IMR-90 (cell line): ENCODE data around the gene CSPG5. TPM values are rescaled to one million over a fixed set of nuclear protein-coding genes. Genes with fewer than 3 reads are reported as not detected.

Source experiments
- ATAC-seq: fragments of 200-7000 bp; cut with Tn5 transposase; 2 replicates; pipeline ENCODE4 v1.9.1; 2020; ENCODE audit warnings: low read depth, mild to moderate bottlenecking, moderate library complexity
- BruUV-seq: library from RNA; stranded (reverse); fragments of 400-500 nt; replicated peaks from 2 replicates; lab custom pipeline; 2021; lab: Mats Ljungman, UMichigan
- CTCF ChIA-PET: fragments of 300-600 bp; formaldehyde crosslinking; extraction: SDS; loops from one replicate; lab custom pipeline; 2021; ENCODE audit warnings: antibody characterized with exemption; lab: Yijun Ruan, JAX
- POLR2A ChIA-PET: fragments of 300-600 bp; sonication (Branson Sonifier 250); formaldehyde crosslinking; loops from one replicate; lab custom pipeline; 2022; ENCODE audit warnings: antibody characterized with exemption; ENCODE audit not compliant: unreplicated experiment; lab: Charles Lee
- DNase-seq: peaks from one replicate; pipeline ENCODE4 v3.0.0; 2013
- H2AFZ ChIP-seq: replicated peaks from 2 replicates; pipeline ENCODE3; 2013; ENCODE audit warnings: low read length, mild to moderate bottlenecking; ENCODE audit not compliant: poor library complexity
- H2AK5ac ChIP-seq: 2 replicates; pipeline ENCODE4 v1.6.1; 2013; ENCODE audit warnings: low read depth, low read length, inconsistent platforms
- H2AK9ac ChIP-seq: replicated peaks from 2 replicates; pipeline ENCODE3; 2013; ENCODE audit warnings: mild to moderate bottlenecking, low read depth, low read length, moderate library complexity; ENCODE audit not compliant: poor library complexity
- H2BK120ac ChIP-seq: 2 replicates; pipeline ENCODE4 v1.6.1; 2013; ENCODE audit warnings: low read depth, low read length, inconsistent platforms
- H2BK15ac ChIP-seq: 3 replicates; pipeline ENCODE4 v1.6.1; 2013; ENCODE audit warnings: low read depth, low read length, inconsistent platforms
- H2BK20ac ChIP-seq: 2 replicates; pipeline ENCODE4 v1.6.1; 2013; ENCODE audit warnings: low read depth, mild to moderate bottlenecking, inconsistent platforms, low read length, moderate library complexity
- H2BK5ac ChIP-seq: 2 replicates; pipeline ENCODE4 v1.6.1; 2013; ENCODE audit warnings: mild to moderate bottlenecking, low read depth, low read length, inconsistent platforms; ENCODE audit not compliant: poor library complexity, severe bottlenecking
- H3K14ac ChIP-seq: replicated peaks from 2 replicates; pipeline ENCODE4 v1.6.1; 2013; ENCODE audit warnings: low read depth, low read length, inconsistent platforms
- H3K18ac ChIP-seq: 2 replicates; pipeline ENCODE4 v1.6.1; 2013; ENCODE audit warnings: low read depth, low read length, control low read depth
- H3K23ac ChIP-seq: 2 replicates; pipeline ENCODE4 v1.6.1; 2013; ENCODE audit warnings: low read depth, low read length, inconsistent platforms
- H3K27ac ChIP-seq: 2 replicates; pipeline ENCODE4 v1.5.1; 2013; ENCODE audit warnings: mild to moderate bottlenecking, control low read depth, low read length; ENCODE audit not compliant: insufficient read depth
- H3K27me3 ChIP-seq: 2 replicates; pipeline ENCODE4 v1.6.1; 2013; ENCODE audit warnings: low read length; ENCODE audit not compliant: control insufficient read depth, insufficient read depth
- H3K36me3 ChIP-seq: 2 replicates; pipeline ENCODE4 v1.6.1; 2013; ENCODE audit warnings: low read length, mixed read lengths; ENCODE audit not compliant: control insufficient read depth, insufficient read depth
- H3K4ac ChIP-seq: 2 replicates; pipeline ENCODE4 v1.6.1; 2013; ENCODE audit warnings: low read depth, low read length, inconsistent platforms
- H3K4me1 ChIP-seq: 2 replicates; pipeline ENCODE4 v1.6.1; 2013; ENCODE audit warnings: low read length, mixed read lengths; ENCODE audit not compliant: control insufficient read depth, insufficient read depth
- H3K4me2 ChIP-seq: 2 replicates; pipeline ENCODE4 v1.6.1; 2013; ENCODE audit warnings: low read depth, mild to moderate bottlenecking, control low read depth, low read length, moderate library complexity
- H3K4me3 ChIP-seq: 2 replicates; pipeline ENCODE4 v1.5.1; 2013; ENCODE audit warnings: low read depth, mild to moderate bottlenecking, control low read depth, low read length, moderate library complexity; ENCODE audit not compliant: insufficient read depth
- H3K56ac ChIP-seq: 2 replicates; pipeline ENCODE4 v1.6.1; 2013; ENCODE audit warnings: low read length, inconsistent platforms; ENCODE audit not compliant: insufficient read depth; ENCODE audit errors: extremely low read depth
- H3K79me1 ChIP-seq, 2 experiments: 2 replicates each; pipeline ENCODE4 v1.6.1; 2013; ENCODE audit warnings: low read length in 2 of 2, inconsistent platforms in 1 of 2, low read depth in 1 of 2
- H3K9ac ChIP-seq: 2 replicates; pipeline ENCODE4 v1.6.1; 2013; ENCODE audit warnings: low read depth, low read length, control low read depth
- H3K9me1 ChIP-seq: 2 replicates; pipeline ENCODE4 v1.6.1; 2013; ENCODE audit warnings: low read length, inconsistent platforms; ENCODE audit not compliant: insufficient read depth
- H3K9me3 ChIP-seq: 2 replicates; pipeline ENCODE4 v1.6.1; 2013; ENCODE audit warnings: low read length; ENCODE audit not compliant: control insufficient read depth, insufficient read depth
- H4K20me1 ChIP-seq: 2 replicates; pipeline ENCODE4 v1.6.1; 2013; ENCODE audit warnings: low read length, inconsistent platforms; ENCODE audit not compliant: insufficient read depth
- H4K5ac ChIP-seq: 2 replicates; pipeline ENCODE4 v1.6.1; 2013; ENCODE audit warnings: mild to moderate bottlenecking, low read depth, low read length, control low read depth
- H4K8ac ChIP-seq, 2 experiments: 2 replicates each; pipeline ENCODE4 v1.6.1; 2013; ENCODE audit warnings: low read depth in 2 of 2, low read length in 2 of 2, control low read depth in 1 of 2, inconsistent platforms in 1 of 2
- H4K91ac ChIP-seq: 2 replicates; pipeline ENCODE4 v1.6.1; 2013; ENCODE audit warnings: low read depth, low read length, inconsistent platforms; ENCODE audit not compliant: insufficient read depth
- BHLHE40 ChIP-seq: fragments of 150-350 bp; IDR thresholded peaks from 2 replicates; pipeline ENCODE4 v1.6.1; 2016; ENCODE audit warnings: mild to moderate bottlenecking, low read depth, low read length
- CEBPB ChIP-seq: IDR thresholded peaks from 2 replicates; pipeline ENCODE4 v1.6.1; 2012; ENCODE audit warnings: low read depth, low read length, improper control_type of control experiment
- CHD1 ChIP-seq: IDR thresholded peaks from 2 replicates; pipeline ENCODE4 v1.6.1; 2012; ENCODE audit warnings: low read depth, low read length, improper control_type of control experiment
- CTCF ChIP-seq: conservative IDR thresholded peaks from 2 replicates; pipeline ENCODE4 v1.5.1; 2012; ENCODE audit warnings: mild to moderate bottlenecking, low read depth, low read length, improper control_type of control experiment
- ELK1 ChIP-seq: fragments of 150-350 bp; IDR thresholded peaks from 2 replicates; pipeline ENCODE4 v1.6.1; 2016; ENCODE audit warnings: low read depth, mild to moderate bottlenecking, low read length, moderate library complexity, borderline replicate concordance
- FOS ChIP-seq: fragments of 150-350 bp; IDR thresholded peaks from 2 replicates; pipeline ENCODE4 v1.6.1; 2016; ENCODE audit warnings: low read depth, low read length
- MAFK ChIP-seq: IDR thresholded peaks from 2 replicates; pipeline ENCODE4 v1.6.1; 2012; ENCODE audit warnings: low read depth, low read length, improper control_type of control experiment
- MAZ ChIP-seq: IDR thresholded peaks from 2 replicates; pipeline ENCODE4 v1.6.1; 2012; ENCODE audit warnings: low read depth, mild to moderate bottlenecking, low read length, improper control_type of control experiment, moderate library complexity, borderline replicate concordance
- MXI1 ChIP-seq: IDR thresholded peaks from 2 replicates; pipeline ENCODE4 v1.6.1; 2012; ENCODE audit warnings: low read depth, mild to moderate bottlenecking, low read length, moderate library complexity, borderline replicate concordance
- NFE2L2 ChIP-seq: fragments of 150-350 bp; IDR thresholded peaks from 2 replicates; pipeline ENCODE4 v1.6.1; 2016; ENCODE audit warnings: low read depth, mild to moderate bottlenecking, low read length
- POLR2A ChIP-seq: IDR thresholded peaks from 2 replicates; pipeline ENCODE4 v1.6.1; 2012; ENCODE audit warnings: mild to moderate bottlenecking, low read depth, low read length
- RAD21 ChIP-seq: IDR thresholded peaks from 2 replicates; pipeline ENCODE4 v1.6.1; 2012; ENCODE audit warnings: low read length, improper control_type of control experiment
- RCOR1 ChIP-seq: IDR thresholded peaks from 2 replicates; pipeline ENCODE4 v1.6.1; 2012; ENCODE audit warnings: mild to moderate bottlenecking, low read length, improper control_type of control experiment; ENCODE audit not compliant: insufficient replicate concordance
- RFX5 ChIP-seq: IDR thresholded peaks from 2 replicates; pipeline ENCODE4 v1.8.0; 2012; ENCODE audit warnings: low read depth, mild to moderate bottlenecking, low read length, moderate library complexity
- SMC3 ChIP-seq: fragments of 150-350 bp; IDR thresholded peaks from 2 replicates; pipeline ENCODE4 v1.6.1; 2016; ENCODE audit warnings: low read depth, mild to moderate bottlenecking, antibody characterized with exemption, low read length, moderate library complexity
- WGBS, 2 experiments: methylation state at CpG; one replicate each; pipeline versions ENCODE4 v1.1.5 to v1.1.7; 2013; ENCODE audit warnings: missing lambda C conversion rate in 2 of 2; ENCODE audit not compliant: insufficient read length in 1 of 2; ENCODE audit errors: extremely low coverage in 2 of 2; 5-methylcytosine and 5-hydroxymethylcytosine counted together
- dilution Hi-C: fragments of 300-500 bp; cut with HindIII; formaldehyde crosslinking; loops from one replicate; pipeline ENCODE4 v1.14.3; 2018; ENCODE audit warnings: low sequenced_read_pairs; ENCODE audit not compliant: unreplicated experiment
- in situ Hi-C: fragments of 300-500 bp; cut with MboI; formaldehyde crosslinking; loops from 3 replicates; pipeline ENCODE4 v1.14.3; 2019; ENCODE audit warnings: low sequenced_read_pairs, inconsistent platforms, mixed read lengths
- intact Hi-C: fragments of 100-400 bp; cut with micrococcal nuclease; formaldehyde crosslinking; loops from 2 replicates; pipeline ENCODE4 v1.10.0; 2022
- polyA plus RNA-seq, 3 experiments: library from polyadenylated mRNA; depleted of rRNA; stranded (reverse); fragments of >200 nt; gene quantifications; 2 replicates each; pipeline ENCODE4 v1.2.3, GENCODE V29; 2012; ENCODE audit warnings: low replicate concordance in 1 of 3
- total RNA-seq: library from RNA; depleted of rRNA; stranded (reverse); fragments of >200 nt; gene quantifications from 2 replicates; pipeline ENCODE4 v1.2.3, GENCODE V29; 2012
- TF ChIP-seq, protein P1 (sequence below): fragments of 150-350 bp; IDR thresholded peaks from 2 replicates; pipeline ENCODE4 v1.6.1; 2017; ENCODE audit warnings: mild to moderate bottlenecking, antibody characterized with exemption, low read length, low read depth

The CSPG5 gene
- total and polyA plus RNA-seq, 2 of the 4 experiments (the other 2 are of a cell fraction) = under 0.01 to 0.10 TPM

GRCh38 chr3:47607335-47607734, 28.7 kb upstream of the CSPG5 start:
- intact Hi-C loops = no loop called here
- H2BK120ac ChIP-seq = no peak overlapping the region
- H3K4ac ChIP-seq = no peak overlapping the region
- no peak overlapping the region for H2AK5ac ChIP-seq
- no peak overlapping the region for H3K56ac ChIP-seq
- DNase-seq (no peak), ATAC-seq (no peak)
- peaks cover 4% of the 10 kb centered on the region; the same call in 1 of the 2 replicates for H3K4me1 ChIP-seq
- H3K4me2 ChIP-seq = no peak overlapping the region
- no peak overlapping the region for H3K27ac ChIP-seq
- no CpG with 5 or more reads among the region's 2 CpGs for WGBS, 2 experiments
- H2AK9ac ChIP-seq = no peak overlapping the region
- BruUV-seq = no TSS peak
- ChIA-PET POLR2A (no interaction called here), CTCF (interaction anchor here (1.3 kb wide), 1 partner anchor 15 kb away, joined by 3 read pairs; no protein-coding TSS in a partner anchor)
- H3K9ac ChIP-seq = no peak overlapping the region
- H2AFZ ChIP-seq = no peak overlapping the region
- H2BK15ac ChIP-seq = no peak overlapping the region
- no peak overlapping the region for H4K5ac ChIP-seq
- no peak overlapping the region for H2BK20ac ChIP-seq
- H3K9me1 ChIP-seq = peaks cover 24% of the 10 kb centered on the region
- TF ChIP-seq RCOR1 = no peak
- TF ChIP-seq MXI1 = no peak
- TF ChIP-seq SMC3 = no peak
- TF ChIP-seq RAD21 = no peak
- TF ChIP-seq NFE2L2 = no peak
- TF ChIP-seq, protein P1, sequence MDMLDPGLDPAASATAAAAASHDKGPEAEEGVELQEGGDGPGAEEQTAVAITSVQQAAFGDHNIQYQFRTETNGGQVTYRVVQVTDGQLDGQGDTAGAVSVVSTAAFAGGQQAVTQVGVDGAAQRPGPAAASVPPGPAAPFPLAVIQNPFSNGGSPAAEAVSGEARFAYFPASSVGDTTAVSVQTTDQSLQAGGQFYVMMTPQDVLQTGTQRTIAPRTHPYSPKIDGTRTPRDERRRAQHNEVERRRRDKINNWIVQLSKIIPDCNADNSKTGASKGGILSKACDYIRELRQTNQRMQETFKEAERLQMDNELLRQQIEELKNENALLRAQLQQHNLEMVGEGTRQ = no peak
- TF ChIP-seq FOS = no peak
- no peak for TF ChIP-seq CEBPB
- no peak for TF ChIP-seq POLR2A
- TF ChIP-seq CTCF = no peak
- TF ChIP-seq BHLHE40 = no peak
- TF ChIP-seq ELK1 = no peak
- TF ChIP-seq MAZ = no peak
- no peak for TF ChIP-seq RFX5
- TF ChIP-seq MAFK = no peak
- TF ChIP-seq CHD1 = no peak
- H4K91ac ChIP-seq = no peak overlapping the region
- no peak overlapping the region for H3K18ac ChIP-seq
- peaks cover 23% of the 10 kb centered on the region for H4K20me1 ChIP-seq
- no peak overlapping the region for H4K8ac ChIP-seq
- H3K27me3 ChIP-seq = no peaks in the 10 kb centered on the region
- no peaks in the 10 kb centered on the region for H3K9me3 ChIP-seq
- dilution Hi-C loops = no loop called here
- no peak overlapping the region for H3K23ac ChIP-seq
- peaks cover 18 to 44% of the 10 kb centered on the region in 2 experiments for H3K79me1 ChIP-seq
- in situ Hi-C loops = no loop called here
- H3K4me3 ChIP-seq = no peak overlapping the region
- H2BK5ac ChIP-seq = no peak overlapping the region
- H3K36me3 ChIP-seq = peaks cover 29% of the 10 kb centered on the region
- no peak overlapping the region for H3K14ac ChIP-seq
